OCI-LY1 (cell line): ENCODE measurements around the gene RNASE4.

Experiments used
- H2AFZ ChIP-seq: fragments of 200-600 bp; sonication (generic), shearing (Covaris generic); 2 replicates; pipeline ENCODE4 v1.6.0; 2014; ENCODE audit warnings: antibody characterized with exemption, mild to moderate bottlenecking, low read length
- H3F3A ChIP-seq: fragments of 200-600 bp; sonication (generic), shearing (Covaris generic); 2 replicates; pipeline ENCODE4 v1.6.0; 2014; ENCODE audit warnings: mild to moderate bottlenecking, antibody characterized with exemption, low read length, moderate library complexity; ENCODE audit not compliant: insufficient read depth
- H3K27ac ChIP-seq: fragments of 200-600 bp; sonication (generic); 2 replicates; pipeline ENCODE4 v1.5.1; 2014; ENCODE audit warnings: low read length, mixed run types, mild to moderate bottlenecking, low read depth; ENCODE audit not compliant: poor library complexity, severe bottlenecking
- H3K27me3 ChIP-seq: fragments of 200-600 bp; sonication (generic); 2 replicates; pipeline ENCODE4 v1.6.0; 2014; ENCODE audit warnings: antibody characterized with exemption, mild to moderate bottlenecking, low read length, moderate library complexity; ENCODE audit not compliant: insufficient read depth
- H3K36me3 ChIP-seq: fragments of 200-600 bp; sonication (generic); 2 replicates; pipeline ENCODE4 v1.6.1; 2014; ENCODE audit warnings: mild to moderate bottlenecking, antibody characterized with exemption, low read length, moderate library complexity, mixed read lengths; ENCODE audit not compliant: insufficient read depth
- H3K4me1 ChIP-seq: fragments of 200-600 bp; sonication (generic); 2 replicates; pipeline ENCODE4 v1.5.1; 2014; ENCODE audit warnings: mild to moderate bottlenecking, low read length, moderate library complexity; ENCODE audit not compliant: insufficient read depth, severe bottlenecking
- H3K4me2 ChIP-seq: fragments of 200-600 bp; sonication (generic), shearing (Covaris generic); 2 replicates; pipeline ENCODE4 v1.6.1; 2014; ENCODE audit warnings: low read length
- H3K4me3 ChIP-seq: fragments of 200-600 bp; sonication (generic); 2 replicates; pipeline ENCODE4 v1.5.1; 2014; ENCODE audit warnings: low read length, low read depth, mild to moderate bottlenecking, mixed read lengths; ENCODE audit not compliant: poor library complexity, severe bottlenecking
- H3K79me2 ChIP-seq: fragments of 200-600 bp; shearing (Covaris generic); 2 replicates; pipeline ENCODE4 v1.6.1; 2016; ENCODE audit warnings: mixed run types, low read length, mixed read lengths; ENCODE audit not compliant: insufficient read depth
- H3K9ac ChIP-seq: fragments of 200-600 bp; sonication (generic), shearing (Covaris generic); 2 replicates; pipeline ENCODE4 v1.6.1; 2014; ENCODE audit warnings: mild to moderate bottlenecking, low read length, mixed read lengths
- H3K9me2 ChIP-seq: fragments of 200-600 bp; sonication (generic), shearing (Covaris generic); 2 replicates; pipeline ENCODE4 v1.6.1; 2014; ENCODE audit warnings: low read depth, mild to moderate bottlenecking, low read length, mixed read lengths
- H3K9me3 ChIP-seq: fragments of 200-600 bp; shearing (Covaris generic); 2 replicates; pipeline ENCODE4 v1.6.1; 2014; ENCODE audit warnings: low read length, mixed read lengths
- H4K20me1 ChIP-seq: fragments of 200-600 bp; sonication (generic), shearing (Covaris generic); 2 replicates; pipeline ENCODE4 v1.6.0; 2016; ENCODE audit warnings: mild to moderate bottlenecking, low read length; ENCODE audit not compliant: insufficient read depth
- CTCF ChIP-seq: fragments of 200-600 bp; sonication (generic), shearing (Covaris generic); IDR thresholded peaks from 2 replicates; pipeline ENCODE4 v1.5.1; 2017; ENCODE audit warnings: mild to moderate bottlenecking, antibody characterized with exemption, low read length, moderate library complexity, mixed read lengths
- EZH2 ChIP-seq: fragments of 200-600 bp; sonication (generic), shearing (Covaris generic); IDR thresholded peaks from 2 replicates; pipeline ENCODE4 v1.8.0; 2017; ENCODE audit warnings: borderline replicate concordance, mixed run types, mild to moderate bottlenecking, antibody characterized with exemption, low read length, moderate library complexity, mixed read lengths

The RNASE4 gene

GRCh38 chr14:20680843-20681347 lies 3.5 kb upstream of the RNASE4 start:
- H3K27ac ChIP-seq: peak overlapping the region; percentile 94
- H3K36me3 ChIP-seq: no peaks in the 10 kb centered on the region
- peak overlapping the region; percentile 70 for H3K9ac ChIP-seq
- H3K79me2 ChIP-seq: no peaks in the 10 kb centered on the region
- peaks cover 35% of the 10 kb centered on the region for H3K4me1 ChIP-seq
- no peaks in the 10 kb centered on the region for H3F3A ChIP-seq
- H3K27me3 ChIP-seq: peaks cover 4% of the 10 kb centered on the region; the same call in 1 of the 2 replicates
- H3K4me2 ChIP-seq: peak overlapping the region; percentile 87
- no peak for TF ChIP-seq CTCF
- TF ChIP-seq EZH2: no peak
- no peaks in the 10 kb centered on the region for H3K9me2 ChIP-seq
- no peak overlapping the region for H2AFZ ChIP-seq
- no peaks in the 10 kb centered on the region for H4K20me1 ChIP-seq
- no peaks in the 10 kb centered on the region for H3K9me3 ChIP-seq
- peak overlapping the region; percentile 80 for H3K4me3 ChIP-seq

GRCh38 chr14:20681348-20682126 lies 2.8 kb upstream of the RNASE4 start:
- Histone ChIP-seq H3K4me1 (peaks cover 35% of the 10 kb centered on the region), H2AFZ (0 out of 2 replicates have a peak overlapping the region, but pooled peaks have one; percentile 10), H3K4me2 (peak overlapping the region; percentile 87), H3K9ac (peak overlapping the region; percentile 88), H4K20me1 (no peaks in the 10 kb centered on the region), H3F3A (no peaks in the 10 kb centered on the region), H3K36me3 (no peaks in the 10 kb centered on the region), H3K9me2 (no peaks in the 10 kb centered on the region), H3K27me3 (no peaks in the 10 kb centered on the region), H3K27ac (peak overlapping the region; percentile 94), H3K4me3 (peak overlapping the region; percentile 80), H3K9me3 (no peaks in the 10 kb centered on the region), H3K79me2 (no peaks in the 10 kb centered on the region)
- no peak for TF ChIP-seq CTCF
- TF ChIP-seq EZH2: no peak

- no peaks in the 10 kb centered on the region for H3K27me3 ChIP-seq
- H3K79me2 ChIP-seq: no peaks in the 10 kb centered on the region
- H3K9me2 ChIP-seq: no peaks in the 10 kb centered on the region
- no peaks in the 10 kb centered on the region for H3F3A ChIP-seq
- peak overlapping the region; percentile 87 for H3K4me2 ChIP-seq
- no peaks in the 10 kb centered on the region for H4K20me1 ChIP-seq
- no peaks in the 10 kb centered on the region for H3K36me3 ChIP-seq
- H3K9me3 ChIP-seq: no peaks in the 10 kb centered on the region
- TF ChIP-seq CTCF (no peak), EZH2 (no peak)
- H3K9ac ChIP-seq: peak overlapping the region; percentile 88
- peak overlapping the region; percentile 80 for H3K4me3 ChIP-seq
- 0 out of 2 replicates have a peak overlapping the region, but pooled peaks have one; percentile 10 for H2AFZ ChIP-seq
- peaks cover 35% of the 10 kb centered on the region for H3K4me1 ChIP-seq
- H3K27ac ChIP-seq: peak overlapping the region; percentile 94
Measured at GRCh38 chr14:20682127-20682434, 2.3 kb upstream of the RNASE4 start.
